Psoas muscle (tissue), 8 donors: ENCODE results near the gene STK26. TPM values are rescaled to one million over a fixed set of nuclear protein-coding genes. Genes with fewer than 3 reads are reported as not detected.
"Not testable (repeated sequence)": the region's sequence is repeated elsewhere in the genome, so short reads cannot be mapped to it uniquely, and the experiment has no call there.

Experiments used
- ATAC-seq, 4 donors: fragments of 200-7000 bp; cut with Tn5 transposase; one replicate each; pipeline ENCODE4 v1.9.1; 2020; ENCODE audit warnings: moderate library complexity in 3 of 4, mild to moderate bottlenecking in 2 of 4
- DNase-seq, 2 donors: peaks; one replicate each; pipeline ENCODE4 v3.0.0-alpha.2; 2020
- H3K27ac ChIP-seq: fragments of 200-600 bp; one replicate; pipeline ENCODE4 v1.8.0; 2022
- H3K27me3 ChIP-seq, 3 donors: fragments of 200-600 bp in 1 of 3; one replicate each; pipeline versions ENCODE4 v1.6.1 to v1.8.0; 2013 to 2022; ENCODE audit warnings: low read length in 2 of 3, mild to moderate bottlenecking in 2 of 3, moderate library complexity in 1 of 3; ENCODE audit not compliant: insufficient read depth in 3 of 3
- H3K36me3 ChIP-seq, 2 donors: fragments of 200-600 bp in 1 of 2; one replicate each; pipeline versions ENCODE4 v1.6.1 to v1.8.0; 2013 to 2022; ENCODE audit warnings: low read depth in 1 of 2, mild to moderate bottlenecking in 1 of 2, moderate library complexity in 1 of 2; ENCODE audit not compliant: insufficient read depth in 1 of 2
- H3K4me1 ChIP-seq: fragments of 200-600 bp; one replicate; pipeline ENCODE4 v1.8.0; 2022
- H3K4me3 ChIP-seq: fragments of 200-600 bp; one replicate; pipeline ENCODE4 v1.8.0; 2022; ENCODE audit warnings: mild to moderate bottlenecking
- H3K9me3 ChIP-seq: fragments of 200-600 bp; one replicate; pipeline ENCODE4 v1.8.0; 2022
- CTCF ChIP-seq: fragments of 200-600 bp; IDR thresholded peaks from one replicate; pipeline ENCODE4 v1.8.0; 2022; ENCODE audit warnings: antibody characterized with exemption
- WGBS, 3 donors: extraction: QIAGEN DNeasy Blood & Tissue Kit; methylation state at CpG; one replicate each; pipeline versions ENCODE4 v1.1.6 to v1.1.7; 2013; 5-methylcytosine and 5-hydroxymethylcytosine counted together
- intact Hi-C, 2 donors: fragments of 100-400 bp; cut with DNase I; formaldehyde crosslinking; loops; one replicate each; pipeline versions ENCODE4 v1.11.0 to v1.14.2; 2022
- polyA plus RNA-seq, 3 donors: library from polyadenylated mRNA; stranded (reverse); fragments of 200-250 nt; gene quantifications; one replicate each; pipeline ENCODE4 v1.2.3, GENCODE V29; 2013
- total RNA-seq, 4 donors: library from RNA; stranded (reverse); fragmentation: NEBNext Ultra II Directional in 2 of 4; extraction: Animal tissue kit (Norgen Biotek cat#: 25700) in 2 of 4; gene quantifications; one replicate each; pipeline versions ENCODE4 v1.2.1 to v1.2.4, GENCODE V29; 2021 to 2023
- donor health status: healthy with polysubstance abuse.
- donor health status: DM: no; HTN: no; CAD: no; lungs with moderate emphysema.
- donor health status: Bipolar disorder and iron deficiency.
- donor health status: healthy.
- donor health status: DM: yes; HTN: yes; CAD: no.
- donor health status: DM: no; HTN: no; CAD: no.
- donor health status: DM: no; HTN: no; CAD: no.
- donor health status: DM: yes; HTN: yes; CAD: no.

The STK26 gene
- total and polyA plus RNA-seq, 7 donors, result 0.25 to 0.79 (median 0.44) TPM

GRCh38 chrX:132093239-132093860 lies 70.2 kb downstream of the STK26 start:
- WGBS, 3 donors, result 58 to 83% (median 65%) methylated on average over 4 of the region's 4 CpGs

GRCh38 chrX:132094164-132094563 lies 71.1 kb downstream of the STK26 start:
- no peaks in the 10 kb centered on the region for H3K4me1 ChIP-seq
- H3K27ac ChIP-seq, result no peak overlapping the region
- intact Hi-C loops, result loop anchor here (10.0 kb wide), 2 partner anchors 131 to 541 kb away; no protein-coding TSS in a partner anchor
- WGBS, 3 donors, result 27 to 61% (median 31%) methylated on average over 2 of the region's 2 CpGs
- H3K9me3 ChIP-seq, result no peaks in the 10 kb centered on the region
- TF ChIP-seq CTCF, result no peak
- no peaks in the 10 kb centered on the region for H3K36me3 ChIP-seq
- peaks cover 0 to 15% (median 0%) of the 10 kb centered on the region in 3 donors for H3K27me3 ChIP-seq
- no peak overlapping the region for H3K4me3 ChIP-seq
- DNase-seq (no peak), ATAC-seq (no peak)

More at GRCh38 chrX:132093239-132093860, 70.2 kb downstream of the STK26 start:
- DNase-seq, result no peak
- intact Hi-C loops, result loop anchor here (2.0 to 10.0 kb wide), 3 partner anchors 125 to 541 kb away; partner anchors contain the start of gene RAP2C (in 1 of the 2)
- peaks cover 0 to 14% (median 0%) of the 10 kb centered on the region in 3 donors for H3K27me3 ChIP-seq
- no peak for TF ChIP-seq CTCF
- H3K4me3 ChIP-seq, result no peak overlapping the region
- H3K36me3 ChIP-seq, result no peaks in the 10 kb centered on the region
- no peak overlapping the region for H3K27ac ChIP-seq
- H3K4me1 ChIP-seq, result no peaks in the 10 kb centered on the region
- no peaks in the 10 kb centered on the region for H3K9me3 ChIP-seq
- ATAC-seq, result no peak

GRCh38 chrX:132098704-132099103 lies 75.6 kb downstream of the STK26 start:
- not testable (repeated sequence) for H3K9me3 ChIP-seq, ATAC-seq, DNase-seq, H3K27ac ChIP-seq, H3K4me3 ChIP-seq, H3K4me1 ChIP-seq, H3K36me3 ChIP-seq
- intact Hi-C loops, result loop anchor here (10.0 kb wide), 2 partner anchors 126 to 536 kb away; no protein-coding TSS in a partner anchor
- 66 to 72% (median 67%) methylated on average over 4 of the region's 4 CpGs for WGBS, 3 donors
- peaks cover 0 to 15% (median 0%) of the 10 kb centered on the region in 3 donors for H3K27me3 ChIP-seq

- H3K9me3 ChIP-seq, result no peaks in the 10 kb centered on the region
- intact Hi-C loops, result no loop called here
- no peaks in the 10 kb centered on the region for H3K4me1 ChIP-seq
- H3K27ac ChIP-seq, result no peak overlapping the region
- TF ChIP-seq CTCF, result no peak
- H3K36me3 ChIP-seq, result no peaks in the 10 kb centered on the region
- no peak overlapping the region for H3K4me3 ChIP-seq
- no peak for DNase-seq
- ATAC-seq, result no peak
- H3K27me3 ChIP-seq, result peaks cover 0 to 9% (median 0%) of the 10 kb centered on the region in 3 donors
- 69 to 71% (median 69%) methylated on average over 4 of the region's 4 CpGs for WGBS, 3 donors
Measured at GRCh38 chrX:132101206-132101605, 78.1 kb downstream of the STK26 start.

- no peak for TF ChIP-seq CTCF
- WGBS, 3 donors, result 62 to 87% (median 73%) methylated on average over 5 to 9 of the region's 9 CpGs
- Histone ChIP-seq H3K36me3 (no peaks in the 10 kb centered on the region), H3K4me1 (no peaks in the 10 kb centered on the region), H3K9me3 (no peaks in the 10 kb centered on the region), H3K4me3 (no peak overlapping the region), H3K27ac (no peak overlapping the region), H3K27me3 (peaks cover 0 to 9% (median 0%) of the 10 kb centered on the region in 3 donors)
- no peak for ATAC-seq
- intact Hi-C loops, result no loop called here
- DNase-seq, result no peak
Measured at GRCh38 chrX:132101799-132102198, 78.7 kb downstream of the STK26 start.
